Activated CD8-positive, alpha-beta T cell treated with anti-CD3 and anti-CD28 coated beads for 36 hours (primary cell): Measurements from ENCODE around the gene SEPTIN11. TPM values are rescaled to one million over a fixed set of nuclear protein-coding genes. Genes with fewer than 3 reads are reported as not detected.

ENCODE experiments used
- ATAC-seq: fragments of 200-7000 bp; cut with Tn5 transposase; one replicate; pipeline ENCODE4 v1.10.0; 2021; ENCODE audit warnings: mild to moderate bottlenecking, moderate library complexity
- CTCF ChIA-PET: fragments of 350-600 bp; sonication (Branson Sonifier 250); formaldehyde crosslinking; loops from one replicate; lab custom pipeline; 2021; ENCODE audit warnings: antibody characterized with exemption; lab: Charles Lee
- POLR2A ChIA-PET: fragments of 350-600 bp; sonication (Branson Sonifier 250); formaldehyde crosslinking; loops from one replicate; lab custom pipeline; 2021; ENCODE audit warnings: antibody characterized with exemption; lab: Charles Lee
- DNase-seq: peaks from one replicate; pipeline ENCODE4 v3.0.0-alpha.2; 2020
- H3K27ac Mint-ChIP-seq: one replicate; pipeline ENCODE4 v1.8.0; 2021; ENCODE audit warnings: mild to moderate bottlenecking, mixed read lengths
- H3K27me3 Mint-ChIP-seq: one replicate; pipeline ENCODE4 v1.8.0; 2021; ENCODE audit warnings: mixed read lengths
- H3K36me3 Mint-ChIP-seq: one replicate; pipeline ENCODE4 v1.8.0; 2021; ENCODE audit warnings: low read depth, mixed read lengths
- H3K4me1 Mint-ChIP-seq: one replicate; pipeline ENCODE4 v1.8.0; 2021; ENCODE audit warnings: low read depth, mixed read lengths
- H3K4me3 Mint-ChIP-seq: one replicate; pipeline ENCODE4 v1.8.0; 2021; ENCODE audit warnings: mild to moderate bottlenecking, moderate library complexity, mixed read lengths
- H3K9me3 Mint-ChIP-seq: one replicate; pipeline ENCODE4 v1.8.0; 2021; ENCODE audit warnings: mixed read lengths
- intact Hi-C: fragments of 100-400 bp; cut with micrococcal nuclease; formaldehyde crosslinking; loops from one replicate; pipeline ENCODE4 v1.10.0; 2022
- total RNA-seq, 2 experiments: library from RNA; stranded (reverse); gene quantifications; one replicate each; pipeline ENCODE4 v1.2.3, GENCODE V29; 2021
- TF ChIP-seq, protein P1 (sequence below): fragments of 200-600 bp; IDR thresholded peaks from one replicate; pipeline ENCODE4 v1.8.0; 2022; ENCODE audit warnings: antibody characterized with exemption, mild to moderate bottlenecking

Gene SEPTIN11
- total RNA-seq, 2 experiments from 2014 or later = 38.6 to 43.3 TPM

DNA sequence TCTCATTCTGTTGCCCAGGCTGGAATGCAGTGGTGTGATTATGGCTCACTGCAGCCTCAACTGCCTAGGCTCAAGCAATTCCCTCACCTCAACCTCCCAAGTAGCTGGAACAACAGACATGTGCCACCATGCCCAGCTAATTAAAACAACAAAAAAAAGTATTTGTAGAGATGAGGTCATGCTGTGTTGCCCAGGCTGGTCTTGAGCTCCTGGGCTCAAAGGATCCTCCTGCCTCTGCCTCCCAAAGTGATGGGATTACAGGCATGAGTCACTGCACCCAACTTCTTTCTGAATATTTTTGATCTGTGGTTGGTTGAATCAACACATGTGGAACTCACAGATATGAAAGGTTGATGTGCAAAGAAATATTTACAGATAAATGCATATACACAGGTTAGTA is 18.5 kb upstream of the SEPTIN11 start:
- Mint-ChIP-seq H3K27me3 (no peaks in the 10 kb centered on the region), H3K4me3 (no peak overlapping the region), H3K4me1 (no peaks in the 10 kb centered on the region), H3K36me3 (no peaks in the 10 kb centered on the region), H3K27ac (no peak overlapping the region), H3K9me3 (peaks cover under 1% of the 10 kb centered on the region)
- ChIA-PET CTCF (no interaction called here), POLR2A (no interaction called here)
- intact Hi-C loops = no loop called here
- TF ChIP-seq, protein P1, sequence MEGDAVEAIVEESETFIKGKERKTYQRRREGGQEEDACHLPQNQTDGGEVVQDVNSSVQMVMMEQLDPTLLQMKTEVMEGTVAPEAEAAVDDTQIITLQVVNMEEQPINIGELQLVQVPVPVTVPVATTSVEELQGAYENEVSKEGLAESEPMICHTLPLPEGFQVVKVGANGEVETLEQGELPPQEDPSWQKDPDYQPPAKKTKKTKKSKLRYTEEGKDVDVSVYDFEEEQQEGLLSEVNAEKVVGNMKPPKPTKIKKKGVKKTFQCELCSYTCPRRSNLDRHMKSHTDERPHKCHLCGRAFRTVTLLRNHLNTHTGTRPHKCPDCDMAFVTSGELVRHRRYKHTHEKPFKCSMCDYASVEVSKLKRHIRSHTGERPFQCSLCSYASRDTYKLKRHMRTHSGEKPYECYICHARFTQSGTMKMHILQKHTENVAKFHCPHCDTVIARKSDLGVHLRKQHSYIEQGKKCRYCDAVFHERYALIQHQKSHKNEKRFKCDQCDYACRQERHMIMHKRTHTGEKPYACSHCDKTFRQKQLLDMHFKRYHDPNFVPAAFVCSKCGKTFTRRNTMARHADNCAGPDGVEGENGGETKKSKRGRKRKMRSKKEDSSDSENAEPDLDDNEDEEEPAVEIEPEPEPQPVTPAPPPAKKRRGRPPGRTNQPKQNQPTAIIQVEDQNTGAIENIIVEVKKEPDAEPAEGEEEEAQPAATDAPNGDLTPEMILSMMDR = no peak
- no peak for ATAC-seq
- DNase-seq = no peak

DNA sequence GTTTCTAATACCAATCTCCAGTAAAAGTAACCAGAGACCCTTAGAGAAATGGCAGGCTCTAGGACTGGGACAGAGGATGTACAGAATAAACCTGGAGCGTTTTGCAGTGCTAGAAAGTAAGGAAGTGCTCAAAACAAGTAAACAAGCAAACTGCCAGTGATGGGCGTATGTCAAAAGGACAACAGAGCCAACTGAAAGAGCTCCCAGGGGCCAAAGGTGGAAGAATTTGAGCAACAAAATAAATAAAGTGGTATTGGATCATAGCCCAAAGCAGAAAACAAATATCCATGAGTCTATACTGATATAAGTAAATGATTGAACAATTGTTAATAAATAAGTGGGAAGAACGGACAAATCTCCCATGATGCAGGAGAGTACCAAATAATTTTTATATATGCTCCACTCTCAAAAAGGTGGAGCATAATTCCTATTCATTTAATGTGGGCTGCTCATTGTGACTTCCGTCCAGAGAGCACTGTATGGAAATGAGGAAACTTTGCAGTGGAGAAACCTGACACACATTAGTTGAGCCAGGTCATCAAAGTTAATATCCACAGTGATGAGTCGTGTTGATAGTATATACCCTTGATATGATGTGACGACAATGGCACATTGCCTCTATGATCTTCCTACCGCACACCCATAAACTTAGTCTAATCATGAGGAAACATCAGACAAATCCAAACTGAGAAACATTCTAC is 17.8 kb upstream of the SEPTIN11 start:
- intact Hi-C loops = no loop called here
- H3K27ac Mint-ChIP-seq = no peak overlapping the region

DNA sequence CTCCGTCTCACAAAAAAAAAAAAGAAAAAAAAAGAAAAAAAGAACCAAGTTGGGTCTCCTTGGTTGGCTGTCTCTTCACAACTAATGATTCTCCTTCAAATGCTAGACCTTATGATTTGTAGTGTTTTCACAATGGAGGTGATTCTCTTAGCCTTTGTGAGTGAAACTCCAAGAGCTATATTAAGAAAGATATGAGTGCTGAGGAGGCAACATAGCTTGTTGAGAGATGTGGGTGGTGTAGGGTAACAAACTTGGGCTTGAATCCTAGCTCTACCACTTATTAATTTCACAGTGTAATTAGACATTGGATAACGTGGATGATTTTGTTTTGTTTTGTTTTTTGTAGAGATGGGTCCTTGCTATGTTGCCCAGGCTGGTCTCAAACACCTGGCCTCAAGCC is 10.4 kb upstream of the SEPTIN11 start:
- no peak for ATAC-seq
- H3K27me3 Mint-ChIP-seq = peaks cover 2% of the 10 kb centered on the region
- H3K4me3 Mint-ChIP-seq = no peak overlapping the region
- H3K9me3 Mint-ChIP-seq = peaks cover 23% of the 10 kb centered on the region
- CTCF ChIA-PET = interaction anchor here (0.7 kb wide), 1 partner anchor 42 kb away, joined by 3 read pairs; no protein-coding TSS in a partner anchor
- H3K36me3 Mint-ChIP-seq = no peaks in the 10 kb centered on the region
- intact Hi-C loops = no loop called here
- no peak for DNase-seq
- POLR2A ChIA-PET = no interaction called here
- H3K4me1 Mint-ChIP-seq = no peaks in the 10 kb centered on the region
- H3K27ac Mint-ChIP-seq = no peak overlapping the region
- TF ChIP-seq, protein P1 = no peak

More for the DNA sequence above, 17.8 kb upstream of the SEPTIN11 start:
- Mint-ChIP-seq H3K4me1 (no peaks in the 10 kb centered on the region), H3K27me3 (no peaks in the 10 kb centered on the region), H3K4me3 (no peak overlapping the region), H3K9me3 (peaks cover 5% of the 10 kb centered on the region), H3K36me3 (no peaks in the 10 kb centered on the region)
- TF ChIP-seq, protein P1 = no peak
- CTCF ChIA-PET = no interaction called here
- POLR2A ChIA-PET = no interaction called here
- ATAC-seq (no peak), DNase-seq (no peak)

DNA sequence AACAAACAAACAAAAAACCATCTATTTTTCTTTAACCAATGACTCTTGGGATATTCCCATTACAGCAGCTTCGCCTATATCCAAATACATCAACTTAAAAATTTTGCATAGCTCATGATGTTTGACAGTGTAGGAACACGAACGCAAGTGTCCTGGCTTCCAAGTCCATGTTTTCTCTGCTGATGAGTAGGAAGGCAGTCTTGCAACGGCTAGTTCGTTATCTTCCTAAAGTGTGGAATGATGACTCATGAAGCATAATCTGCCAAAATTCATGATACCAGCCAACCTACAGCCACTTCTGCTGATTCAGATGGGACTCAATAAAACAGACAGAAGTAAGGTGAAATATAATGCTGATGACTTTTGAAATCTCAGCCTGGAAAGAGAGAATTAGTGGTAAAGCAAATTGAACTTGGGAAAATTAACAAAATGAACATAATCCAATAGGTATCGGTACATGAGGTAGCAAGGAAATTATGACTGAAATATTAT is 6.4 kb upstream of the SEPTIN11 start:
- CTCF ChIA-PET = interaction anchor here (0.7 kb wide), 1 partner anchor 260 kb away, joined by 3 read pairs; no protein-coding TSS in a partner anchor
- Mint-ChIP-seq H3K4me1 (peaks cover 2% of the 10 kb centered on the region), H3K4me3 (no peak overlapping the region), H3K36me3 (no peaks in the 10 kb centered on the region), H3K9me3 (peaks cover 14% of the 10 kb centered on the region), H3K27me3 (no peaks in the 10 kb centered on the region), H3K27ac (no peak overlapping the region)
- no peak for ATAC-seq
- POLR2A ChIA-PET = no interaction called here
- TF ChIP-seq, protein P1 = no peak
- intact Hi-C loops = no loop called here
- no peak for DNase-seq

DNA sequence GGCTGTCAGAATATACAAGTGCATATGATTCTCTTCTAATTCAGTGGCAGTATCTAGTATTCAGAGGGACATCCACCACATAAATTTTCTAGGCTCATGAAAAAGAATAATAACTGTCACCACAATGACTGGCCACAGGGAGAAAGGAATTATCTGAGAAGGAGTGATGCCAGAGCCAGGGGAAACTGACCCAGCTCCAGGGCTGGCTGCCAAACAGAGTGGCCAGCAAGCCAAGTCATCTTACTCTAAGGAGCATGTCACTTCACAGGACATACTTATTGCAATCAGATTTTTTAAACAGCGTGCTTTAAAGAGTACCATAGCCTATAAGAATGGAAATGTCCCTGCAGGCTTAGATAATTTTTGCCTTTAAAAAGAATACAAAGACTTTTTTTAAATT is 5.8 kb upstream of the SEPTIN11 start:
- peaks cover 6% of the 10 kb centered on the region for H3K4me1 Mint-ChIP-seq
- CTCF ChIA-PET = no interaction called here
- peaks cover 2% of the 10 kb centered on the region for H3K36me3 Mint-ChIP-seq
- H3K9me3 Mint-ChIP-seq = peaks cover 11% of the 10 kb centered on the region
- TF ChIP-seq, protein P1 = no peak
- no peak for DNase-seq
- no peak for ATAC-seq
- POLR2A ChIA-PET = no interaction called here
- H3K27me3 Mint-ChIP-seq = peaks cover 2% of the 10 kb centered on the region
- intact Hi-C loops = no loop called here
- H3K4me3 Mint-ChIP-seq = no peak overlapping the region
- no peak overlapping the region for H3K27ac Mint-ChIP-seq
